SH-SY5Y (cell line): ENCODE data around the gene PLD4.

Experiments used
- GATA2 ChIP-seq: IDR thresholded peaks from 2 replicates; pipeline ENCODE4 v1.6.1; 2011; ENCODE audit warnings: mild to moderate bottlenecking, low read depth, low read length
- GATA3 ChIP-seq: IDR thresholded peaks from 2 replicates; pipeline ENCODE4 v1.6.1; 2011; ENCODE audit warnings: low read depth, mild to moderate bottlenecking, low read length, moderate library complexity

DNA sequence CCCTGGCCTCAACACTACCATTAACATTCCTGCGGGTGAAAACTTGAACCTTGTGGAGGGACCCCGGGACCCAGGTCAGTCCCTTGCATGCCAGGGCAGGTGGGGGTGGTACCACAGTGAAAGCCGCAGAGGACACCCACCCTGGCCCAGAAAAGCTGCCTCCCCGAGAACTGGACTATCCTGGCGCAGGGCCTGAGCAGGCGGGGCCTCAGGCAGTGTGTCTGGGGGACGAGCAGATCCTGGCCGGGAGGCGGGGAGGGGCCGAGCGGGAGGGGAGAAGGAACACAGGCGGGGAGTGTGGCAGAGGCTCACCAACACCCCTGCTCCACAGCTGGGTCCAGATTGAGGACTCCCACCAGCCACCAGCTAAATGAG is 43.5 kb downstream of the PLD4 start:
- TF ChIP-seq GATA2 (no peak), GATA3 (no peak)
